ENCODE data around the gene MTHFSD. TPM values are rescaled to one million over a fixed set of nuclear protein-coding genes. Genes with fewer than 3 reads are reported as not detected.

Gene MTHFSD
- total RNA-seq, 1 donor from 2014 or later, result 15.7 TPM

- no peak for DNase-seq
Measured at GRCh38 chr16:86514481-86515376, 40.3 kb downstream of the MTHFSD start.

- DNase-seq, result no peak
Measured at GRCh38 chr16:86513471-86514277, 41.4 kb downstream of the MTHFSD start.

GRCh38 chr16:86512860-86513470 lies 42.1 kb downstream of the MTHFSD start:
- DNase-seq, result no peak

- no peak for DNase-seq
Measured at GRCh38 chr16:86512301-86512859, 42.7 kb downstream of the MTHFSD start.

- no peak for DNase-seq
Measured at GRCh38 chr16:86511317-86512161, 43.5 kb downstream of the MTHFSD start.

GRCh38 chr16:86510465-86511261 lies 44.4 kb downstream of the MTHFSD start, which contains the start of gene FOXF1:
FOXF1 (plus strand) TSS chr16:86510527; CDS start chr16:86510570, 43 bp downstream.
- DNase-seq, result no peak

GRCh38 chr16:86509759-86510464 lies 45.1 kb downstream of the MTHFSD start:
- DNase-seq, result peak; percentile 79

GRCh38 chr16:86508947-86509758 lies 45.9 kb downstream of the MTHFSD start:
- DNase-seq, result peak; percentile 62

GRCh38 chr16:86508028-86508946 lies 46.7 kb downstream of the MTHFSD start:
- no peak for DNase-seq

- DNase-seq, result no peak
Measured at GRCh38 chr16:86507173-86508027, 47.6 kb downstream of the MTHFSD start.

GRCh38 chr16:86505899-86506864 lies 48.9 kb downstream of the MTHFSD start:
- no peak for DNase-seq

GRCh38 chr16:86505185-86505898 lies 49.7 kb downstream of the MTHFSD start:
- no peak for DNase-seq

GRCh38 chr16:86504315-86505184 lies 50.5 kb downstream of the MTHFSD start:
- DNase-seq, result no peak

- DNase-seq, result no peak
Measured at GRCh38 chr16:86503830-86504229, 51.2 kb downstream of the MTHFSD start.
